GM12873 (cell line): ENCODE measurements around the gene FRA10AC1.
A peak's percentile ranks its signal among the peaks of the same experiment; 100 is the strongest.

Source experiments
- TF ChIP-seq, protein P1 (sequence below): IDR thresholded peaks from 2 replicates; pipeline ENCODE4 v1.5.1; 2012; ENCODE audit warnings: low read depth, mild to moderate bottlenecking, moderate library complexity, low read length, control low read depth; ENCODE audit not compliant: insufficient read depth; ENCODE audit errors: missing control alignments

FRA10AC1 gene, protein sequence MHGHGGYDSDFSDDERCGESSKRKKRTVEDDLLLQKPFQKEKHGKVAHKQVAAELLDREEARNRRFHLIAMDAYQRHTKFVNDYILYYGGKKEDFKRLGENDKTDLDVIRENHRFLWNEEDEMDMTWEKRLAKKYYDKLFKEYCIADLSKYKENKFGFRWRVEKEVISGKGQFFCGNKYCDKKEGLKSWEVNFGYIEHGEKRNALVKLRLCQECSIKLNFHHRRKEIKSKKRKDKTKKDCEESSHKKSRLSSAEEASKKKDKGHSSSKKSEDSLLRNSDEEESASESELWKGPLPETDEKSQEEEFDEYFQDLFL

DNA sequence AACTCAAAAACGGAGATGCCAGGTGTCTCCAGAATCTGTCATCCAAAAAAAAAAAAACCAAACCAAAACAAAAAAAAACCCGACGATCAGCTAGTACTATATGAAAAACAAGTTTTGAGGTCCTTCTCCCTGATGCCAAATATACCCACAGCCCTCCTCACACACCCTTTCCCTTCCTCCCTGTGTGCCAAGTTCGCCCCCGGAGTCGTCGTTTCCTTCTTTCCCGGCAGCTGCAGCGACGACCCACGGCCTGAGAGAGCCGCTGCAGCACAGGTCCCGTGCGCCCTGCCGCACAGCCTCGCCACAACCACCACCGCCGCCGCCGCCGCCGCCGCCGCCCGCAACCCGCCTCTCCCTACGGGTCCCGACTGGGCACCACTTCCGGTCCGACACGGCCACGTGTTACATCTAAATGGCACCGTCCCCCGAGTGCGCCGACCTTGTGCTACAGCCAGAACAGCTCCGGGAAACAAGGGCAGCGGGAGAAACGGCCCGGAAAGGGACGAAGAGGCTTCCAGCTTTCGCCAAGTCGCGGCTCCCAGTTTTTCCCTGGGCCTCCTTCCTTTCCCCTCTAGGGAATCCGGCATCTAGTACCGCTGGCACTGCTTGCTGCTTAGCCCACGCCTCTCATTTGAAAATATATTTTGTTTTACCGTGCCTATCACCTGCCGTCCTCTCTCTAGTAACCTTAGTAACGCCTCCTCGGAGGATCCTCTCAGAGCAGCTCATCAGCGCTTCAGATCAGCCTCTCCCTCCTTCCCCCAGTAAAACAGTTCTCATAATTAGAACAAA, at the start of gene FRA10AC1:
Gene FRA10AC1, minus strand, starts transcription at position 383 of the 792 bp plus-strand sequence. CDS start 2,486 bp downstream, outside the sequence.
- TF ChIP-seq, protein P1, sequence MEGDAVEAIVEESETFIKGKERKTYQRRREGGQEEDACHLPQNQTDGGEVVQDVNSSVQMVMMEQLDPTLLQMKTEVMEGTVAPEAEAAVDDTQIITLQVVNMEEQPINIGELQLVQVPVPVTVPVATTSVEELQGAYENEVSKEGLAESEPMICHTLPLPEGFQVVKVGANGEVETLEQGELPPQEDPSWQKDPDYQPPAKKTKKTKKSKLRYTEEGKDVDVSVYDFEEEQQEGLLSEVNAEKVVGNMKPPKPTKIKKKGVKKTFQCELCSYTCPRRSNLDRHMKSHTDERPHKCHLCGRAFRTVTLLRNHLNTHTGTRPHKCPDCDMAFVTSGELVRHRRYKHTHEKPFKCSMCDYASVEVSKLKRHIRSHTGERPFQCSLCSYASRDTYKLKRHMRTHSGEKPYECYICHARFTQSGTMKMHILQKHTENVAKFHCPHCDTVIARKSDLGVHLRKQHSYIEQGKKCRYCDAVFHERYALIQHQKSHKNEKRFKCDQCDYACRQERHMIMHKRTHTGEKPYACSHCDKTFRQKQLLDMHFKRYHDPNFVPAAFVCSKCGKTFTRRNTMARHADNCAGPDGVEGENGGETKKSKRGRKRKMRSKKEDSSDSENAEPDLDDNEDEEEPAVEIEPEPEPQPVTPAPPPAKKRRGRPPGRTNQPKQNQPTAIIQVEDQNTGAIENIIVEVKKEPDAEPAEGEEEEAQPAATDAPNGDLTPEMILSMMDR: peak; percentile 46

DNA sequence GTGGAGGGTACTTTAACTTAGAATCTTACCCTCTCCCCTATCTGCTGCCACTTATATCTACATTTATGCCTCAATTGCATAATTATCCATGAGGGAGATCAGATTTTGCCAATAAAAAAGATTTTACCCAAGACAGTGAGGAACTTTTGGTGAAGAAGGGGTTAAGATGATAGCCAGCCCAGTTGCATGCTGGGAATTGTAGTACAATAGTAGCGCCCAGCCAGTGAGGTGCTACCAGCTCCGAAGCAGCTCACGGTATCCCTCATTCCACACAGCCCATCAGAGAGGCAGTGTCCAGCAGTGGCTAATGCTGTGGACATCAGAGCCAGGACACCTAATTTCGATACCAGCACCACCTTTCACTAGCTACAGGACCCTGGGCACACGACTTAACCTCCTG, 49.4 kb upstream of the FRA10AC1 start:
- TF ChIP-seq, protein P1: no peak

DNA sequence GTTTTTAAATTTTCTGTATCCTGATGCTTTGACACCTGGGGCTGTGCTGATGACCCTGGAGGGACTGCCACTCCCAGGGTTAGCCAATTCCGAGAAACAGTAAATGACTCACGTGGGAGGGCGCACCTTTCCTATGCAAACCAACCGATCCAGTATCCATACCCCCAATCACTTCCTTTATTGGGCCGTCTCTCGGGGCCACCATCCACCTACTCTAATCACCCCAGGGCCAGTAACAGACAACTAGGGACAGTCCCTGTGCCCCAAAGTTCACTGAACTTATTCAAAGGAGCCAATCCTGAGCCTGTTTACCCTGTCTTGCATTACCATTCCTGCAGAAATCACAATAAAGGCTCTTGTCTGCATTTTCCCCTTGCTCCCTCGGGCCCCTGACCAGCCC, 48.7 kb upstream of the FRA10AC1 start:
- TF ChIP-seq, protein P1: no peak

DNA sequence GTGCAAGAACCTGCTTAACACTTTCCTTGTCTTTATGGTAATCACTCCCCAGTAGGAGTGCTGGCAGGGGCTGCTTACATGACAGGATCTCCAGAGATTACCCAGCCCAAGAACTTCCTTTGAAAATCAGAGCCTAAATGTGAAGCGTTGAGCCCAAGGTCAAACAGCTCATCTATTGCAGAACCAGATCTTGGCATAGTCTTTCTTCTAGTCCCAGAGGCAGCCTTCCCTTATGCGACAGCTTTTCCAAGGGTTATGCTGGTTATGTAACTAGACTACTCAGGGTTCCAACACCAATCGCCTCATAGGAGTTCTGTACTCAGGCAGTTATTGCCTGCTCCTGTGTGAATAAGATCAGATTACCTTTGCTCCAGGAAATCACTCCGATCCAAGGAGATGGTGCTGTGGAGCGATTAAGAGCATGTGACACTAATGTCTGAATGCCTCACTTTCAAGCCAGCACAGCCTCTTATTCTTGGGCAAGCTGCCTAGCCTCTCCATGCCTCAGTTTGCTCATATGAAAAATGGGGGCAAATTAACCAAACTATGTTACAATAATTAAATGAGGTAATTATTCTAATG, 46.9 kb upstream of the FRA10AC1 start:
- TF ChIP-seq, protein P1: no peak

DNA sequence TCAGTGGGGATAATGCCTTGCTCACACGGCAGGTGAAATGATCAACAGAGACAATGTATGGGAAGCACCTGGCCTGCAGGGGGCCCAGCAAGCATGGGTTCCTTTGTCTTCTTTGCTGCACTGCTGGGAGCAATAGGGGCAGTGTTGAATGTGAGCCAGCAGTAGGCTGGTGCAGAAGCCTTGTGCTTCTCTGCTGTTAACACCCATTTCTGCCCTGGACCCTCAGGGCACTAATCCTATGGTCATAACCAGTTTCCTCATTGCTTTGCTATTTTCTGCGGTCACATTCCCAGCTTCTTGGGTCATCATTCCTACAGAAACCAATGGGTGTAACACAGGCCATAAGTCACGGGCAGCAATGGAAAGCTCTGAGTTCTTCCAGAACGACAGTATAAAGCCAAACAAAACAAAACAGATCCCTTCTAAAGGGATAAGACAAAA, 44.5 kb upstream of the FRA10AC1 start:
- TF ChIP-seq, protein P1: peak; percentile 55

DNA sequence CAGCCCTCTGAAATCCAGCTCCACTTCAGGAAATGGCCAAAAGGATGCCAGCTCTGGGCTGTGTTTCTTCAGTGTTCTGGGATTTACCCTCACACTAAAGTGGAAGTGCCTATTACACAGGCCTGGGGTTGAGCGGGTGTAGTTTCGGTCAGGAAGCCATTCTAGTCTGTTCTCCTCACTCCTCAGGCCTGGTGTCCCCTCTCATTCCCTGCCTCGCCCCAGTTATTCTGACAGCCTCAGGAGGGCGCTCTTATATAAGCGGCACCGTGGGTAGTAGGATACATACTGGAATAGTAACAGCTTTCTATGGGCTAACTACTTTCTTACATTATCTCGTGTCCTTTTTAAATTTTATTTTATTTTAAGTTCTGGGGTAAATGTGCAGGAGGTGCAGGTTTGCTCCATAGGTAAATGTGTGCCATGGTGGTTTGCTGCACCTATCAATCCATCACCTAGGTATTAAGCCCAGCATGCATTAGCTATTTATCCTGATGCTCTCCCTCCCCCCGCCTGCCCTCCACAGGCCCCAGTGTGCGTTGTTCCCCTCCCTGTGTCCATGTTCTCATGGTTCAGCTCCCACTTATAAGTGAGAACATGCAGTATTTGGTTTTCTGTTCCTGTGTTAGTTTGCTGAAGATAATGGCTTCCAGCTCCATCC, 43.1 kb upstream of the FRA10AC1 start:
- TF ChIP-seq, protein P1: peak; percentile 35
